Mesothelial cell of epicardium (in vitro differentiated cells): ENCODE measurements around the gene EFNA1. TPM values are rescaled to one million over a fixed set of nuclear protein-coding genes. Genes with fewer than 3 reads are reported as not detected.

Experiments used
- DNase-seq, 2 experiments: peaks; one replicate each; pipeline ENCODE4 v3.0.0; 2021; ENCODE audit warnings: low spot score in 2 of 2; ENCODE audit not compliant: unreplicated experiment in 2 of 2
- H3K27ac Mint-ChIP-seq: 2 replicates; pipeline ENCODE4 v1.8.0; 2021; ENCODE audit warnings: mixed read lengths
- H3K27me3 Mint-ChIP-seq: 2 replicates; pipeline ENCODE4 v1.8.0; 2021; ENCODE audit warnings: low read depth, mixed read lengths
- H3K36me3 Mint-ChIP-seq: 2 replicates; pipeline ENCODE4 v1.8.0; 2021; ENCODE audit warnings: mixed read lengths
- H3K4me1 Mint-ChIP-seq: 2 replicates; pipeline ENCODE4 v1.8.0; 2021; ENCODE audit warnings: mixed read lengths
- H3K4me3 Mint-ChIP-seq: 2 replicates; pipeline ENCODE4 v1.8.0; 2021; ENCODE audit warnings: mild to moderate bottlenecking, moderate library complexity, mixed read lengths
- H3K9me3 Mint-ChIP-seq: 2 replicates; pipeline ENCODE4 v1.8.0; 2021; ENCODE audit warnings: mixed read lengths
- CTCF ChIP-seq: fragments of 200-600 bp; sonication (generic); IDR thresholded peaks from one replicate; pipeline ENCODE4 v1.5.0; 2021; ENCODE audit warnings: antibody characterized with exemption; ENCODE audit not compliant: unreplicated experiment
- total RNA-seq: library from RNA; stranded (reverse); gene quantifications from 3 replicates; pipeline ENCODE4 v1.2.1, GENCODE V29; 2021

Gene EFNA1, protein sequence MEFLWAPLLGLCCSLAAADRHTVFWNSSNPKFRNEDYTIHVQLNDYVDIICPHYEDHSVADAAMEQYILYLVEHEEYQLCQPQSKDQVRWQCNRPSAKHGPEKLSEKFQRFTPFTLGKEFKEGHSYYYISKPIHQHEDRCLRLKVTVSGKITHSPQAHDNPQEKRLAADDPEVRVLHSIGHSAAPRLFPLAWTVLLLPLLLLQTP
- 92.4 to 94.8 TPM (median 93.1 TPM) in 3 replicates for total RNA-seq

- peaks cover 11% of the 10 kb centered on the region for H3K36me3 Mint-ChIP-seq
- DNase-seq, result peak; percentile 56 to 76
- TF ChIP-seq CTCF, result no peak
- H3K27me3 Mint-ChIP-seq, result peaks cover 23% of the 10 kb centered on the region
- peaks cover 65% of the 10 kb centered on the region for H3K4me1 Mint-ChIP-seq
- H3K4me3 Mint-ChIP-seq, result peak within 1 kb of the TSS; percentile 84
- no peaks in the 10 kb centered on the region for H3K9me3 Mint-ChIP-seq
- H3K27ac Mint-ChIP-seq, result peak within 1 kb of the TSS; percentile 100
Observed at GRCh38 chr1:155127105-155127966, at the start of gene EFNA1. Gene EFNA1, plus strand, starts transcription at chr1:155127876. Its CDS starts 102 bp downstream, at chr1:155127978.

GRCh38 chr1:155078469-155079209 is 49.0 kb upstream of the EFNA1 start, which contains the start of gene EFNA3:
Gene EFNA3, plus strand, starts transcription at chr1:155078837. Its CDS starts 105 bp downstream, at chr1:155078942.
- TF ChIP-seq CTCF, result no peak
- peak; percentile 80 to 89 for DNase-seq
- no peaks in the 10 kb centered on the region for H3K36me3 Mint-ChIP-seq
- H3K4me3 Mint-ChIP-seq, result peak within 1 kb of the TSS; percentile 81
- peaks cover 40% of the 10 kb centered on the region for H3K27me3 Mint-ChIP-seq
- H3K4me1 Mint-ChIP-seq, result peaks cover 33% of the 10 kb centered on the region
- H3K27ac Mint-ChIP-seq, result peak within 1 kb of the TSS; percentile 14
- no peaks in the 10 kb centered on the region for H3K9me3 Mint-ChIP-seq

GRCh38 chr1:155079210-155079486 is 48.5 kb upstream of the EFNA1 start:
- peak overlapping the region; percentile 81 for H3K4me3 Mint-ChIP-seq
- no peak for DNase-seq
- peaks cover 43% of the 10 kb centered on the region for H3K27me3 Mint-ChIP-seq
- no peaks in the 10 kb centered on the region for H3K9me3 Mint-ChIP-seq
- no peaks in the 10 kb centered on the region for H3K36me3 Mint-ChIP-seq
- peak overlapping the region; percentile 14 for H3K27ac Mint-ChIP-seq
- H3K4me1 Mint-ChIP-seq, result peaks cover 38% of the 10 kb centered on the region
- TF ChIP-seq CTCF, result no peak

DNA sequence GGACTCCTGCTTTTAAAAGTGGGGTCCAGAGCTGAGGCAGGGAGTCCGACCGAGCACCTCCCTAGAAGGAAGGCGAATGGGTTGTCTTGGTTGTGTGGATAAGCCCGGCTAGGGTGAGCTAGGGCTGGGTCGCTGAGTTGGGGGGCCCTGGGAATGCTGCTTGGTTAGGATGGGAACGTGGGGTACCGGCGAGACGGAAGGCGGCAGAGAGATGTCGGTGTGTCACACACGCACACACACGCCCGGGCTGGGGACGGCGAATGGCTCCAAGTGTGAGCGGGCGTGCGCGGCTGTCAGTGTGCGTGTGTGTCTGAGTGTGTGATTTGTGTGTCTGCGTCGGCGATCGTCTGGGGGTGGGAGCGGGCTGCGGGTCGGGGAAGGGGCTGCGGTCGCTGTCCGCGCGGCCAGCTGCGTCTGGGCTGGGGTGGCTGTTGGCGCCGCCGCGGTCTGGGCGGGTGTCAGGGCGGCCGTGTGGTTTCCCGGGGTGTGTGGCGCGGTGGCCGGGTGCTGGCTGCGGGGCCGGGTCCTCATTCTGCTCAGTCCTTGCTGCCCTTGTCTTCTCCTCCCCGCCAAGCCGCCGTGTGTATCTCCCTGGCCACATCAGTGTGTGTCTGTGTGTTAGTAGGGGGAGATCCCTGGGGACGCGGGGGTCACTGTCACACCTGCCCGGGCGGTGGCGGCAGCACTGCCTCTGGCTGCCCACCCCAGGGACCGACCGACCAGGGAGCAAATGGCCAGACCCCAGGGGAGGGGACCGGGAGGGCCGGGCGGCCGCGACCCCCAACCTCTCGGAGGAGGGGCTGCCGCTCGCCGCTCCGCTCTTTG is 48.0 kb upstream of the EFNA1 start:
- no peak for TF ChIP-seq CTCF
- peak overlapping the region; percentile 14 for H3K27ac Mint-ChIP-seq
- peaks cover 43% of the 10 kb centered on the region for H3K27me3 Mint-ChIP-seq
- H3K9me3 Mint-ChIP-seq, result no peaks in the 10 kb centered on the region
- H3K4me1 Mint-ChIP-seq, result peaks cover 43% of the 10 kb centered on the region
- H3K36me3 Mint-ChIP-seq, result no peaks in the 10 kb centered on the region
- no peak for DNase-seq
- H3K4me3 Mint-ChIP-seq, result peak overlapping the region; percentile 81
